K562 (cell line): ENCODE results near the gene RNASEH2C. TPM values are rescaled to one million over a fixed set of nuclear protein-coding genes. Genes with fewer than 3 reads are reported as not detected.

Source experiments
- CLOCK ChIP-seq: fragments of 250-450 bp; sonication (Bioruptor Pico); IDR thresholded peaks from 2 replicates; pipeline ENCODE4 v1.4.0; 2020; ENCODE audit warnings: mild to moderate bottlenecking, moderate library complexity, borderline replicate concordance
- CREB5 ChIP-seq: fragments of 250-450 bp; sonication (Bioruptor Pico); IDR thresholded peaks from 2 replicates; pipeline ENCODE4 v1.5.0; 2020; ENCODE audit warnings: mild to moderate bottlenecking
- E4F1 ChIP-seq: fragments of 250-450 bp; sonication (Bioruptor Pico); IDR thresholded peaks from 2 replicates; pipeline ENCODE4 v1.5.0; 2021; ENCODE audit warnings: mild to moderate bottlenecking, borderline replicate concordance
- EP400 ChIP-seq: fragments of 450-650 bp; IDR thresholded peaks from 2 replicates; pipeline ENCODE4 v1.6.1; 2017; ENCODE audit warnings: antibody characterized with exemption, mild to moderate bottlenecking, moderate library complexity
- GTF3C2 ChIP-seq: IDR thresholded peaks from 3 replicates; pipeline ENCODE4 v1.6.1; 2011; ENCODE audit warnings: borderline replicate concordance, mild to moderate bottlenecking, moderate library complexity; ENCODE audit not compliant: insufficient read length; ENCODE audit errors: extremely low read depth
- HMG20A ChIP-seq: fragments of 450-650 bp; formaldehyde crosslinking; conservative IDR thresholded peaks from 2 replicates; pipeline ENCODE4 v1.4.0; 2020; ENCODE audit warnings: mild to moderate bottlenecking, mixed read lengths
- RERE ChIP-seq: sonication (generic); formaldehyde crosslinking; IDR thresholded peaks from 2 replicates; pipeline ENCODE4 v1.8.0; 2023; ENCODE audit warnings: missing genetic modification reagents, mild to moderate bottlenecking, borderline replicate concordance
- RUNX1 ChIP-seq: sonication (generic); IDR thresholded peaks from 2 replicates; pipeline ENCODE4 v1.6.1; 2016; ENCODE audit warnings: antibody characterized with exemption, low read depth
- ZBTB1 ChIP-seq: sonication (generic); formaldehyde crosslinking; IDR thresholded peaks from 2 replicates; pipeline ENCODE4 v1.8.1; 2023; ENCODE audit warnings: missing genetic modification reagents, low read depth, mild to moderate bottlenecking, borderline replicate concordance
- ZNF263 ChIP-seq: sonication (generic); formaldehyde crosslinking; IDR thresholded peaks from 2 replicates; pipeline ENCODE4 v1.8.0; 2022; ENCODE audit warnings: mild to moderate bottlenecking, missing genetic modification reagents, borderline replicate concordance
- ZNF507 ChIP-seq: conservative IDR thresholded peaks from 2 replicates; pipeline ENCODE4 v1.6.1; 2017; ENCODE audit warnings: missing genetic modification characterization, missing compliant biosample characterization
- ZNF75A ChIP-seq: fragments of 450-650 bp; formaldehyde crosslinking; IDR thresholded peaks from 2 replicates; pipeline ENCODE4 v1.4.0; 2020; ENCODE audit warnings: mild to moderate bottlenecking
- polyA plus RNA-seq, 8 experiments: library from polyadenylated mRNA; depleted of rRNA in 4 of 8; stranded (reverse) in 5 of 8; unstranded in 3 of 8; fragments of >200 nt; fragmentation: Nextera tagmentation in 2 of 8; fragmentation: Illumina TruSeq in 1 of 8; extraction: Ambion mirVana in 2 of 8; extraction: Trizol in 1 of 8; gene quantifications; 2 replicates each; pipeline versions ENCODE4 v1.2.1 to v1.2.3, GENCODE V29; 2011 to 2014; ENCODE audit warnings: inconsistent platforms in 1 of 8, missing spikeins in 1 of 8
- total RNA-seq, 7 experiments: library from RNA; depleted of rRNA in 6 of 7; stranded (reverse); fragments of >200 nt in 6 of 7; fragmentation: Illumina TruSeq in 2 of 7; extraction: Trizol in 2 of 7; gene quantifications; 2 replicates each; pipeline versions ENCODE4 v1.2.1 to v1.2.3, GENCODE V29; 2011 to 2021; ENCODE audit warnings: low replicate concordance in 1 of 7

RNASEH2C gene
- total and polyA plus RNA-seq, 9 of the 15 experiments (the other 6 are each of a cell fraction or from before 2014, with no cell fraction given) = 5.4 to 78.2 (median 15.6) TPM

- no peak for TF ChIP-seq ZNF507 (tag)
- TF ChIP-seq E4F1 = no peak
- no peak for TF ChIP-seq CLOCK (CRISPR knock-in tag)
- TF ChIP-seq GTF3C2 = no peak
- TF ChIP-seq HMG20A (CRISPR knock-in tag) = no peak
- TF ChIP-seq ZNF75A (CRISPR knock-in tag) = no peak
- TF ChIP-seq EP400 = no peak
- no peak for TF ChIP-seq RUNX1
- no peak for TF ChIP-seq RERE (CRISPR knock-in tag)
- peak; percentile 76; the same call in 1 of the 2 replicates for TF ChIP-seq ZBTB1 (CRISPR knock-in tag)
- TF ChIP-seq ZNF263 (CRISPR knock-in tag) = no peak
- TF ChIP-seq CREB5 = no peak
Measured at GRCh38 chr11:65709661-65710060, 10.9 kb downstream of the RNASEH2C start (continued).
